Activated T-cell treated with anti-CD3 and anti-CD28 coated beads for 1 hour (primary cell): Measurements from ENCODE around the gene DHODH.
"Not testable (repeated sequence)": the region's sequence is repeated elsewhere in the genome, so short reads cannot be mapped to it uniquely, and the experiment has no call there.

Experiments
- DNase-seq: peaks from one replicate; pipeline ENCODE4 v3.0.0-alpha.2; 2020; ENCODE audit warnings: low read depth

The DHODH gene

GRCh38 chr16:72054254-72054847, 45.8 kb downstream of the DHODH start, which contains the start of gene HP:
HP (plus strand) TSS chr16:72054505; CDS start chr16:72054653, 148 bp downstream.
- not testable (repeated sequence) for DNase-seq

- no peak for DNase-seq
Observed at GRCh38 chr16:72055911-72056310, 47.4 kb downstream of the DHODH start.

DNA sequence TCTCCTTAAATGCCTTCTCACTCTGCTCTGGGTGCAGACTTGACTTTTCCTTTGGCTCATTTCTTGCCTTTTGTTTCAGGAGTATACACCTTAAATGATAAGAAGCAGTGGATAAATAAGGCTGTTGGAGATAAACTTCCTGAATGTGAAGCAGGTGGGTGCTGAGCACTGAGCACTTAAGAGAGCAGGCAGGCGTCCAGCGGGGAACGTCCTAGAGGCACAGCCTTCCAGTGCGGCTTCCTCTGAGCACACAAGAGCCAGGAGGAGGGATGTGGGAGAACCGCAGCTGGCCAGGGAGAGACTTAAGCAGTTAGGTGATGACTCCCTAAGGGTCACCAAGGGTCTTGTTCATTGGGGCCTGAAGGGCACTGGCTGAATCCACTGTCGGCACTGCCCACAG, 48.8 kb downstream of the DHODH start:
- not testable (repeated sequence) for DNase-seq

GRCh38 chr16:72059060-72059459, 50.5 kb downstream of the DHODH start:
- not testable (repeated sequence) for DNase-seq

- DNase-seq = no peak
Observed at GRCh38 chr16:72060405-72060804, 51.9 kb downstream of the DHODH start.

GRCh38 chr16:72061564-72061963, 53.0 kb downstream of the DHODH start:
- no peak for DNase-seq

- DNase-seq = no peak
Observed at GRCh38 chr16:72064361-72064894, 55.9 kb downstream of the DHODH start.

GRCh38 chr16:72066747-72067146, 58.2 kb downstream of the DHODH start:
- no peak for DNase-seq

DNA sequence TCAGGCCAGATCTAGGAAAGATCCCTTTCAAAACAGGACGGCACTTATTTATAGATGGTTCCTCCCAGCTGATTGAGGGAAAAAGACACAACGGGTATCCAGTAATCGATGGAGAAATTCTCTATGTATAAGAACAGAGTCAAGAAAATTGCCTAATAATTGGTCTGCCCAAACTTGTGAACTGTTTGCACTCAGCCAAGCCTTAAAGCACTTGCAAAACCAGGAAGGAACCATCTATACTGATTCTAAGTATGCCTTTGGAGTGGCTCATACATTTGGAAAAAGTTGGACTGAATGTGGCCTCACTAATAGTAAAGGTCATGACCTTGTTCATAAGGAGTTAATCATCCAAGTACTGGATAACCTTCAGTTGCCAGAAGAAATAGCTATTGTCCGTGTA, 60.4 kb downstream of the DHODH start:
- no peak for DNase-seq

DNA sequence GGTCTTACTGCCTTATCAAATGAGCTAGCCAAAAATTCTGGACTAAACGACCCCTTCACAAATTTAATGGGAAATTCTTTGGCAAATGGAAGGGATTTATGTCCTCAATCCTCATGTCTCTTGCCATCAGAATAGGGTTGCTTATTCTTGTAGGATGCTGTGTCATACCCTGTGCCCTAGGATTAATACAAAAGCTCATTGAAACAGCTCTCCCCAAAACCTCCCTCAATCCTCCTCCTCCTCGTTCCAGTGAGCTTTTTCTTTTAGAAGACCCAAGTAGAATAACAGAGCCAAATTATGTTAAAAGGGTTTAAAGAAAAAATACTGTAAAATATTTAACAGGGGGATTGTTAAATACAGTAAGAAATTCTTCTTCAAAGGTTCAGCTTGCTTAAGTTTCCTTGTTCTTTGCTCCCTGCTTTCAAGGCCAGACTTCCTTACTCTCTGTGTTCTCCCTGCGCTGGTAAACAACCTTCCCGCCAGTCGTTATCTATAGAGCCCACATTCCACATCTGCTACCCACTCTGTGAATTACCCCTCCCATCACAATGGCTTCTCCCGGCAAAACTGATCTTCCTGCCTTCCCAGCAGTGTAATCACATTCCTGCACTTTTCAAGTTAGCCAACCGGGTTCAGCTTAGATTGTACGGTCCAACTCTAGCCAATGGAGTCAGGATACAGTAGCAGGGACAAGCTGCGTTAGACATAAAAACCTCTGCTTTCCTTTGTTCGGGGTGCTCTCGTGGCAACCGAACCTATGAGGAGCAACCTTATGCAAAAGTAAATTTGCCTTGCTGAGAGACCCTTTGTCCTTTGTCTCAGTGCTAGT, 64.2 kb downstream of the DHODH start:
- no peak for DNase-seq

GRCh38 chr16:72073560-72074230, 65.2 kb downstream of the DHODH start:
- DNase-seq = no peak

- DNase-seq = not testable (repeated sequence)
Observed at GRCh38 chr16:72075067-72075466, 66.5 kb downstream of the DHODH start.
